H1 (cell line): ENCODE results near the gene BNC2. TPM values are rescaled to one million over a fixed set of nuclear protein-coding genes. Genes with fewer than 3 reads are reported as not detected.

ENCODE experiments used
- CTCF ChIA-PET: fragments of 300-600 bp; sonication (Branson Sonifier 250); formaldehyde crosslinking; loops from one replicate; lab custom pipeline; 2021; ENCODE audit not compliant: partially characterized antibody; lab: Charles Lee
- POLR2A ChIA-PET: fragments of 300-600 bp; sonication (Branson Sonifier 250); formaldehyde crosslinking; loops from one replicate; lab custom pipeline; 2021; ENCODE audit warnings: inconsistent platforms; ENCODE audit not compliant: partially characterized antibody; lab: Charles Lee
- DNase-seq, 2 experiments: peaks; one replicate each; pipeline versions ENCODE4 v3.0.0 to v3.0.0-alpha.2; 2010 to 2022; ENCODE audit warnings: low spot score in 2 of 2, low read depth in 1 of 2, mixed read lengths in 1 of 2
- FAIRE-seq: peaks from 2 replicates; lab custom pipeline; 2011; peaks lifted over from hg19 to GRCh38; lab: Jason Lieb, UNC
- H2AFZ ChIP-seq: 2 replicates; pipeline ENCODE4 v1.8.1; 2012; ENCODE audit warnings: low read length, inconsistent platforms
- H2AK5ac ChIP-seq: 2 replicates; pipeline ENCODE4 v1.6.1; 2013; ENCODE audit warnings: low read depth, low read length
- H2BK120ac ChIP-seq: replicated peaks from 2 replicates; pipeline ENCODE3; 2013; ENCODE audit warnings: low read depth, low read length, inconsistent platforms
- H2BK12ac ChIP-seq: 2 replicates; pipeline ENCODE4 v1.6.1; 2013; ENCODE audit warnings: low read depth, low read length
- H2BK15ac ChIP-seq: 2 replicates; pipeline ENCODE4 v1.6.1; 2013; ENCODE audit warnings: low read length
- H2BK20ac ChIP-seq: 2 replicates; pipeline ENCODE4 v1.6.1; 2013; ENCODE audit warnings: low read length
- H2BK5ac ChIP-seq: 2 replicates; pipeline ENCODE4 v1.6.1; 2013; ENCODE audit warnings: low read depth, low read length
- H3K14ac ChIP-seq: 2 replicates; pipeline ENCODE4 v1.6.1; 2013; ENCODE audit warnings: inconsistent platforms; ENCODE audit not compliant: insufficient read length
- H3K18ac ChIP-seq: 2 replicates; pipeline ENCODE4 v1.6.1; 2013; ENCODE audit warnings: low read length; ENCODE audit errors: extremely low read depth
- H3K23ac ChIP-seq: 2 replicates; pipeline ENCODE4 v1.6.1; 2013; ENCODE audit warnings: inconsistent platforms; ENCODE audit not compliant: insufficient read length
- H3K23me2 ChIP-seq: 2 replicates; pipeline ENCODE4 v1.6.1; 2013; ENCODE audit warnings: low read depth, low read length
- H3K27ac ChIP-seq: 2 replicates; pipeline ENCODE4 v1.6.1; 2011; ENCODE audit warnings: low read depth, low read length, inconsistent platforms
- H3K27me3 ChIP-seq, 4 experiments: replicated peaks in 1 of 4; 1 replicate in 1 of 4; 2 replicates in 3 of 4; pipeline versions ENCODE4 v1.6.1 to v1.8.1; 2011 to 2013; ENCODE audit warnings: low read length in 3 of 4, mild to moderate bottlenecking in 3 of 4, inconsistent platforms in 2 of 4, mixed read lengths in 2 of 4, moderate library complexity in 1 of 4; ENCODE audit not compliant: control insufficient read depth in 3 of 4, insufficient read depth in 3 of 4; ENCODE audit errors: extremely low read depth in 1 of 4
- H3K36me3 ChIP-seq, 4 experiments: 2 replicates each; pipeline versions ENCODE4 v1.6.1 to v1.8.1; 2011 to 2013; ENCODE audit warnings: mild to moderate bottlenecking in 4 of 4, low read length in 3 of 4, moderate library complexity in 2 of 4, control low read depth in 1 of 4, inconsistent platforms in 1 of 4; ENCODE audit not compliant: insufficient read depth in 4 of 4, control insufficient read depth in 2 of 4
- H3K4ac ChIP-seq: replicated peaks from 2 replicates; pipeline ENCODE3; 2013; ENCODE audit warnings: low read length, low read depth, mixed read lengths, inconsistent platforms; ENCODE audit not compliant: insufficient read length
- H3K4me1 ChIP-seq, 4 experiments: replicated peaks in 1 of 4; 1 replicate in 1 of 4; 2 replicates in 3 of 4; pipeline versions ENCODE4 v1.6.1 to v1.8.1; 2011 to 2013; ENCODE audit warnings: low read length in 3 of 4, inconsistent platforms in 2 of 4, mixed read lengths in 1 of 4; ENCODE audit not compliant: insufficient read depth in 4 of 4, control insufficient read depth in 3 of 4
- H3K4me2 ChIP-seq, 2 experiments: 2 replicates each; pipeline versions ENCODE4 v1.6.1 to v1.8.1; 2011 to 2013; ENCODE audit warnings: low read depth in 2 of 2, low read length in 2 of 2, control low read depth in 1 of 2, inconsistent platforms in 1 of 2, mild to moderate bottlenecking in 1 of 2; ENCODE audit not compliant: insufficient read depth in 1 of 2
- H3K4me3 ChIP-seq, 4 experiments: fragments of 200-600, 300-600 bp in 1 of 4; sonication (generic), shearing (Covaris generic), sonication (Bioruptor Twin) in 1 of 4; 2 replicates each; pipeline versions ENCODE4 v1.5.1 to v1.8.1; 2011 to 2016; ENCODE audit warnings: low read length in 4 of 4, low read depth in 3 of 4, control low read depth in 2 of 4, inconsistent platforms in 2 of 4, mild to moderate bottlenecking in 2 of 4, mixed read lengths in 1 of 4, moderate library complexity in 1 of 4; ENCODE audit not compliant: insufficient read depth in 2 of 4; ENCODE audit errors: extremely low read depth in 1 of 4
- H3K56ac ChIP-seq: replicated peaks from 2 replicates; pipeline ENCODE3; 2013; ENCODE audit warnings: low read depth, mild to moderate bottlenecking, mixed read lengths, low read length, inconsistent platforms; ENCODE audit not compliant: insufficient read length
- H3K79me1 ChIP-seq: 2 replicates; pipeline ENCODE4 v1.6.1; 2013; ENCODE audit warnings: low read depth, low read length, control low read depth
- H3K79me2 ChIP-seq, 2 experiments: 2 replicates each; pipeline versions ENCODE4 v1.6.1 to v1.8.1; 2012 to 2013; ENCODE audit warnings: low read length in 2 of 2, mild to moderate bottlenecking in 2 of 2, inconsistent platforms in 1 of 2; ENCODE audit not compliant: insufficient read depth in 2 of 2, control insufficient read depth in 1 of 2
- H3K9ac ChIP-seq, 4 experiments: replicated peaks in 1 of 4; 1 replicate in 1 of 4; 2 replicates in 3 of 4; pipeline versions ENCODE4 v1.6.1 to v1.8.1; 2011 to 2013; ENCODE audit warnings: low read depth in 3 of 4, low read length in 3 of 4, control low read depth in 2 of 4, mild to moderate bottlenecking in 2 of 4, moderate library complexity in 2 of 4, inconsistent platforms in 1 of 4; ENCODE audit errors: extremely low read depth in 1 of 4
- H3K9me3 ChIP-seq, 2 experiments: 2 replicates each; pipeline versions ENCODE4 v1.6.1 to v1.8.1; 2012 to 2013; ENCODE audit warnings: mild to moderate bottlenecking in 2 of 2, moderate library complexity in 2 of 2, control low read depth in 1 of 2, inconsistent platforms in 1 of 2, low read depth in 1 of 2, low read length in 1 of 2, mixed read lengths in 1 of 2; ENCODE audit not compliant: insufficient read depth in 2 of 2
- H4K20me1 ChIP-seq, 2 experiments: replicated peaks in 1 of 2; 2 replicates each; pipeline versions ENCODE3 to v1.8.1; 2011 to 2013; ENCODE audit warnings: inconsistent platforms in 2 of 2, low read length in 2 of 2, mild to moderate bottlenecking in 1 of 2; ENCODE audit not compliant: insufficient read depth in 2 of 2, control insufficient read depth in 1 of 2
- H4K5ac ChIP-seq: 2 replicates; pipeline ENCODE4 v1.6.1; 2013; ENCODE audit warnings: low read length, low read depth, mixed read lengths, inconsistent platforms; ENCODE audit not compliant: insufficient read length
- H4K8ac ChIP-seq: 2 replicates; pipeline ENCODE4 v1.8.0; 2013; ENCODE audit warnings: mild to moderate bottlenecking, moderate library complexity, low read length, inconsistent platforms; ENCODE audit not compliant: insufficient read depth; ENCODE audit errors: extremely low read depth
- H4K91ac ChIP-seq: replicated peaks from 2 replicates; pipeline ENCODE3; 2013; ENCODE audit warnings: low read length, mixed read lengths, inconsistent platforms; ENCODE audit not compliant: insufficient read length
- MAX ChIP-seq: IDR thresholded peaks from 2 replicates; pipeline ENCODE4 v1.6.1; 2012; ENCODE audit warnings: inconsistent platforms
- WGBS, 2 experiments: shearing (Covaris generic) in 1 of 2; methylation state at CpG; one replicate each; pipeline versions ENCODE4 v1.1.6 to v1.1.7; 2013 to 2015; ENCODE audit warnings: low lambda C conversion rate in 2 of 2, mixed read lengths in 2 of 2, inconsistent platforms in 1 of 2, low coverage in 1 of 2, missing lambda C conversion rate in 1 of 2; ENCODE audit not compliant: insufficient replicate concordance in 2 of 2, insufficient coverage in 1 of 2, insufficient read length in 1 of 2; ENCODE audit errors: extremely low coverage in 1 of 2, missing lambda C conversion rate in 1 of 2; 5-methylcytosine and 5-hydroxymethylcytosine counted together
- polyA plus RNA-seq, 7 experiments: library from polyadenylated mRNA; depleted of rRNA in 3 of 7; stranded (reverse) in 5 of 7; unstranded in 2 of 7; fragments of >200 nt in 5 of 7; fragments of 200-250 nt in 2 of 7; gene quantifications; 1 replicate in 5 of 7; 2 replicates in 1 of 7; 4 replicates in 1 of 7; pipeline versions ENCODE4 v1.2.1 to v1.2.3, GENCODE V29; 2011 to 2013; ENCODE audit warnings: missing spikeins in 2 of 7, mixed read lengths in 2 of 7
- total RNA-seq: library from RNA; stranded (reverse); fragmentation: NEBNext Ultra II Directional; extraction: Animal tissue kit (Norgen Biotek cat#: 25700); gene quantifications from 2 replicates; pipeline ENCODE4 v1.2.1, GENCODE V29; 2021

Gene BNC2
- total and polyA plus RNA-seq, 2 of the 8 experiments (the other 6 are each of a cell fraction or from before 2014, with no cell fraction given): 16.0 to 26.8 TPM

GRCh38 chr9:16453390-16453789 lies 417.1 kb downstream of the BNC2 start:
- Histone ChIP-seq H3K79me2 (peaks cover 0 to 2% of the 10 kb centered on the region in 2 experiments; a peak in 1 of 4 replicates), H3K4ac (no peak overlapping the region), H3K23ac (no peak overlapping the region), H3K4me2 (no peak overlapping the region), H3K79me1 (no peaks in the 10 kb centered on the region), H3K27ac (no peak overlapping the region), H4K5ac (no peak overlapping the region), H3K36me3 (no peaks in the 10 kb centered on the region), H3K18ac (no peak overlapping the region), H3K4me3 (no peak overlapping the region), H2BK20ac (no peak overlapping the region), H4K8ac (no peak overlapping the region), H3K14ac (no peak overlapping the region), H2BK15ac (no peak overlapping the region), H2BK120ac (no peak overlapping the region), H2AFZ (no peak overlapping the region), H2AK5ac (no peak overlapping the region), H3K9ac (no peak overlapping the region), H3K9me3 (no peaks in the 10 kb centered on the region), H3K27me3 (no peaks in the 10 kb centered on the region), H3K4me1 (peaks cover 0 to 7% (median 0%) of the 10 kb centered on the region in 4 experiments; a peak in 3 of 7 replicates), H3K56ac (no peak overlapping the region), H2BK12ac (no peak overlapping the region), H2BK5ac (no peak overlapping the region), H4K20me1 (no peaks in the 10 kb centered on the region), H3K23me2 (no peaks in the 10 kb centered on the region; the same call in 1 of the 2 replicates), H4K91ac (no peak overlapping the region)
- no peak for DNase-seq
- FAIRE-seq: no peak
- no peak for TF ChIP-seq MAX
- CTCF ChIA-PET: interaction anchor here (0.8 kb wide), 1 partner anchor 52 kb away, joined by 3 read pairs; no protein-coding TSS in a partner anchor
- POLR2A ChIA-PET: no interaction called here
- 86% methylated on average over 3 of the region's 3 CpGs; no CpG with 5 or more reads in 1 of the 2 experiments for WGBS, 2 experiments
